Activated CD4-positive, alpha-beta T cell treated with anti-CD3 and anti-CD28 coated beads, Interleukin-2, amount 10 ng/mL, durations not matched to agents 24 days and 14 days (primary cell): ENCODE measurements around the gene BEAN1. TPM values are rescaled to one million over a fixed set of nuclear protein-coding genes. Genes with fewer than 3 reads are reported as not detected.

Experiments used
- DNase-seq: peaks from one replicate; pipeline ENCODE4 v3.0.0; 2022
- H3K27ac Mint-ChIP-seq: one replicate; pipeline ENCODE4 v1.8.0; 2022; ENCODE audit warnings: mild to moderate bottlenecking, mixed read lengths
- H3K27me3 Mint-ChIP-seq: one replicate; pipeline ENCODE4 v1.8.0; 2022; ENCODE audit warnings: mixed read lengths
- H3K36me3 Mint-ChIP-seq: one replicate; pipeline ENCODE4 v1.8.0; 2022; ENCODE audit warnings: low read depth, mild to moderate bottlenecking, mixed read lengths
- H3K4me1 Mint-ChIP-seq: one replicate; pipeline ENCODE4 v1.8.0; 2021; ENCODE audit warnings: mixed read lengths
- H3K4me3 Mint-ChIP-seq: one replicate; pipeline ENCODE4 v1.8.0; 2022; ENCODE audit warnings: mild to moderate bottlenecking, moderate library complexity, mixed read lengths
- H3K9me3 Mint-ChIP-seq: one replicate; pipeline ENCODE4 v1.8.0; 2021; ENCODE audit warnings: mixed read lengths
- intact Hi-C: fragments of 100-400 bp; cut with micrococcal nuclease; formaldehyde crosslinking; loops from one replicate; pipeline ENCODE4 v1.15.1; 2023
- total RNA-seq: library from RNA; stranded (reverse); gene quantifications from 2 replicates; pipeline ENCODE4 v1.2.3, GENCODE V29; 2022

The BEAN1 gene
- total RNA-seq, 1 donor from 2014 or later, result not detected

GRCh38 chr16:66388350-66389139, 38.5 kb upstream of the BEAN1 start:
- peaks cover 3% of the 10 kb centered on the region for H3K27me3 Mint-ChIP-seq
- H3K27ac Mint-ChIP-seq, result no peak overlapping the region
- H3K4me1 Mint-ChIP-seq, result no peaks in the 10 kb centered on the region
- intact Hi-C loops, result no loop called here
- H3K9me3 Mint-ChIP-seq, result no peaks in the 10 kb centered on the region
- no peak for DNase-seq
- H3K4me3 Mint-ChIP-seq, result no peak overlapping the region
- H3K36me3 Mint-ChIP-seq, result no peaks in the 10 kb centered on the region

GRCh38 chr16:66389256-66390176, 37.6 kb upstream of the BEAN1 start:
- no peaks in the 10 kb centered on the region for H3K9me3 Mint-ChIP-seq
- H3K27me3 Mint-ChIP-seq, result peaks cover 6% of the 10 kb centered on the region
- no peaks in the 10 kb centered on the region for H3K36me3 Mint-ChIP-seq
- H3K4me3 Mint-ChIP-seq, result no peak overlapping the region
- no peak overlapping the region for H3K27ac Mint-ChIP-seq
- DNase-seq, result no peak
- no peaks in the 10 kb centered on the region for H3K4me1 Mint-ChIP-seq
- intact Hi-C loops, result no loop called here

DNA sequence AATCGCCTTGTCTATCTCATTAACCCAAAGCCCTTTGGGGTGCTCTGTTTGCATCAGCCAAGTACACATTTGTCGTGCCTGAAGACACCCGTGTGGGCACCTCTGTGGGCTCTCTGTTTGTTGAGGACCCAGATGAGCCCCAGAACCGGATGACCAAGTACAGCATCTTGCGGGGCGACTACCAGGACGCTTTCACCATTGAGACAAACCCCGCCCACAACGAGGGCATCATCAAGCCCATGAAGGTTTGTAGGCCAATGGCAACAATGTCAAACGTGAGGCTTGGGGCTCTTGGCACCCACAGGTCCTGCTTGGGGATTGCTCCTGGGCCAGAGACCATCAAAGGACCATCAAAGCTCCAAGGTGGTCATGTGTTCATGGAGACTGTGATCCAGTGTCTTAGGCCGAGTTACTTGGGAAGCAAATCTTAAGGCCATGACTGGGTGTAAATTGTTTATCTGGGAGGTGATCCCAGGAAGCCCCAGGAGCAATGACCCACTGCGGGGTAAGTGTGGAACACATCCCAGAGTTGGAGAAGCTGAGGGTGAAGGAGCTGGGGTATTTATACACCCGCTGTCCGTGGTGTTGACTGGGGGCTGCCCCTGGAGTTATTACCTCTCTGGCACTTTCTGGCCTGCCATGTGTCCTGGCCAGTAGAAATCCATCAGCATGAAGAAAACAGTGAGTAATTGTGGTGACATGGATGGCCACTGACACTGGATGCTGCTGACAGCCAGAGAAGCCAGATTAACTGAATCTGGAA, 36.6 kb upstream of the BEAN1 start:
- Mint-ChIP-seq H3K9me3 (no peaks in the 10 kb centered on the region), H3K27me3 (peaks cover 11% of the 10 kb centered on the region), H3K4me1 (no peaks in the 10 kb centered on the region), H3K27ac (no peak overlapping the region), H3K4me3 (no peak overlapping the region), H3K36me3 (no peaks in the 10 kb centered on the region)
- intact Hi-C loops, result no loop called here
- DNase-seq, result no peak

DNA sequence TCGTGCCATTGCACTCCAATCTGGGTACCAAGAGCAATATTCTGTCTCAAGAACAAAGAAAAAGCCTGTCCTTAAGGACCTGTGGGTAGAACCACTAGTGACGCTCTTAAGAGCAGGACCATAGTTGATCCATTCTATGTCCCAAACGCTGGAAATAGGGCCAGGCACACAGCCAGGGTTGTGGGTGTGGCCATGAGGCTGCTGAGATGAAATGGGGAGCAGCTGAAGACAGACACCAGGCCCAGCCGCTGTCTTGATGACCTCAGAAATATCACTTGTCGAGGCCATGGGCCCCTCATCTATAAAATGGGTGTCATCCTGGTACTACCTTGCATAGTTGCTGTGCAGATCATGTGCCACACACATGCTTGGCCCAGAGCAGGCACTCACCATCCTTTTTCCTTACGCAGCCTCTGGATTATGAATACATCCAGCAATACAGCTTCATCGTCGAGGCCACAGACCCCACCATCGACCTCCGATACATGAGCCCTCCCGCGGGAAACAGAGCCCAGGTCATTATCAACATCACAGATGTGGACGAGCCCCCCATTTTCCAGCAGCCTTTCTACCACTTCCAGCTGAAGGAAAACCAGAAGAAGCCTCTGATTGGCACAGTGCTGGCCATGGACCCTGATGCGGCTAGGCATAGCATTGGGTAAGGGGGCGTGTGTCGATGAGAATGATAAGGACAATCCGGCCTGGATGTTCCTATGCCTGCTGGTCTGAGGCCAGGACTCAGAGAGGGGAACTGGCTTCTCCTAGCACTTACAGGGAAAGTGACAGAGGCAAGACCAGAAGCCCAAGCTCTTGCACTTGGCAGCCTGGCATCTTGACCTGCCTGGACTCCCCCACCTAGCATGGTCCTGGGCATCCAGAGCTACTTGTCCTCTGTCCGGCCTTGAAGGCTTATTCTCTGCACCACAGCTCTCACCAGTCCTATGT, 35.1 kb upstream of the BEAN1 start:
- DNase-seq, result no peak
- H3K4me3 Mint-ChIP-seq, result no peak overlapping the region
- peaks cover 18% of the 10 kb centered on the region for H3K27me3 Mint-ChIP-seq
- H3K4me1 Mint-ChIP-seq, result no peaks in the 10 kb centered on the region
- H3K9me3 Mint-ChIP-seq, result no peaks in the 10 kb centered on the region
- no peak overlapping the region for H3K27ac Mint-ChIP-seq
- H3K36me3 Mint-ChIP-seq, result no peaks in the 10 kb centered on the region
- intact Hi-C loops, result no loop called here

GRCh38 chr16:66395806-66396555, 31.1 kb upstream of the BEAN1 start:
- H3K4me1 Mint-ChIP-seq, result no peaks in the 10 kb centered on the region
- H3K36me3 Mint-ChIP-seq, result no peaks in the 10 kb centered on the region
- H3K4me3 Mint-ChIP-seq, result no peak overlapping the region
- intact Hi-C loops, result no loop called here
- H3K27me3 Mint-ChIP-seq, result peaks cover 21% of the 10 kb centered on the region
- H3K27ac Mint-ChIP-seq, result no peak overlapping the region
- DNase-seq, result no peak
- H3K9me3 Mint-ChIP-seq, result no peaks in the 10 kb centered on the region

- Mint-ChIP-seq H3K27ac (no peak overlapping the region), H3K36me3 (no peaks in the 10 kb centered on the region), H3K27me3 (peaks cover 21% of the 10 kb centered on the region), H3K4me3 (no peak overlapping the region), H3K4me1 (no peaks in the 10 kb centered on the region), H3K9me3 (no peaks in the 10 kb centered on the region)
- intact Hi-C loops, result no loop called here
- no peak for DNase-seq
These were observed 29.2 kb upstream of the BEAN1 start for GRCh38 chr16:66397736-66398433.

DNA sequence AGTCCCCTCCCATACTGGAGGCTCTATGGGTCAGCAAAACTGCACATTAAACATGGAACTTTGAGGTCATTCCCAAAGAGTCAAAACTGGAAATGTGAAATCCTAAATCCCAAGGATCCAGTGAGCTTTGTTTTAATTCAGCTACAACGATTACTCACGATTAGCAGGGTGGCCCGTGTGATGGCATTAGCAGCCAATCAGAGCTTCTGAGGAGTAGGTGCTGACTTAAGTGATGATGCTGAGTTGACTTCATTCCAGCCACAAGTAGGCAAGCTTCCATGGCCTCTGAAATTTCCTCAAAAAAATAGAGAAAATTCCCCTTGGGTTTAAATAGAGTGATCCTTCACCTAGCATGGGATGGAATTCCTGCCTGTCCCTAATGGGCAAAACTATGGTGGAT, 28.1 kb upstream of the BEAN1 start:
- intact Hi-C loops, result no loop called here
- H3K4me3 Mint-ChIP-seq, result no peak overlapping the region

DNA sequence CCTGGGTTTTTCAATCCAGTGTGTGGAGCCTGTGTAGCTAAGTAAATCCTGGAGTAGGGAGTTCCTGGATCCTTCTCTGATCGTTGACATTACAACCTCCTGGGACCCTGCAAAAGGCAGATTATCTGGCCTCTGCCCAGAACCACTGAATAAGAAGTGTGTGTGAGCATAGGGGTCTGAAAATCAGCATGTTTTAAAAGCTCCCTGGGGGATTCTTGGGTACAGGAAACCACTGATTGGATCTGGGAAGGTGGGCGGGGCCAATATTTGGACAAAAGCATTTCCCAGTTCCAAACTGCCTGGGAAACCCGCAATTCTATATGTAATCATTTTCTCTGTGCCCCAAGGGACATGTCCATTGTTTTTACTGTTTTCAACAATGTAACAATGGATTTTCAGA, 27.2 kb upstream of the BEAN1 start:
- Mint-ChIP-seq H3K27me3 (peaks cover 18% of the 10 kb centered on the region), H3K9me3 (no peaks in the 10 kb centered on the region), H3K4me3 (no peak overlapping the region), H3K27ac (no peak overlapping the region), H3K4me1 (no peaks in the 10 kb centered on the region), H3K36me3 (no peaks in the 10 kb centered on the region)
- intact Hi-C loops, result no loop called here
- no peak for DNase-seq

More for the DNA sequence above, 28.1 kb upstream of the BEAN1 start:
- H3K27ac Mint-ChIP-seq, result no peak overlapping the region
- peaks cover 20% of the 10 kb centered on the region for H3K27me3 Mint-ChIP-seq
- no peak for DNase-seq
- no peaks in the 10 kb centered on the region for H3K9me3 Mint-ChIP-seq
- no peaks in the 10 kb centered on the region for H3K36me3 Mint-ChIP-seq
- H3K4me1 Mint-ChIP-seq, result no peaks in the 10 kb centered on the region

DNA sequence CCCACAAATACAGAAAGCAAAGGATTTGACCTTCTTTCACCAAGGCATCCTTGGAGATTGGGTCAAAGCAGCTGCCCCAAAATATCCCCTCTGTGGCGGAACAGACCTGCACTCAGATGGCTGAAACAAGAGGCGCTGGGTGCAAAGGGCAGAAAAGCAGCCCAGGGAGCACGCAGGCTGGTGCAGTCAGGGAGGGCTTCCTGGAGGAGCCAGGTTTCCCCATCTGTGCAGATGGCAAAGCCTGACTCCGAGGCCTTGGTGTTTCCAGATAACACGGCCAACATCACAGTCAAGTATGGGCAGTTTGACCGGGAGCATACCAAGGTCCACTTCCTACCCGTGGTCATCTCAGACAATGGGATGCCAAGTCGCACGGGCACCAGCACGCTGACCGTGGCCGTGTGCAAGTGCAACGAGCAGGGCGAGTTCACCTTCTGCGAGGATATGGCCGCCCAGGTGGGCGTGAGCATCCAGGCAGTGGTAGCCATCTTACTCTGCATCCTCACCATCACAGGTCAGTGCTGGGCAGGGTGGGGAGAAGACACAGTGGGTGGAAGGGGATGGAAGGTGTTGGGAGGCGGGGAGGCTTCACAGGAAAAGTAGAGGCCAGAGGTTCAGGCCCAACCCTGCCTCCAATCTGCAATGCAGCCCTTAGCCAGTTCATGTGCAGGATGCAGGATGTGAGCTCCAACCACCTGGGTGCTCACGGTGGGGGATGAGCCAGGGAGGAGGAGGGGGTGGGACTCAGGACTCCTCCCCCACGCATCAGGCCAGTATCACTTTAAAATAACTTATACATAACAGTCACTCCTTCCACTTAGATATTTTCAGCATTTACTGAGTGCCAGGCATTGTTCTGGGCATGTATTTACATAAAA, 26.4 kb upstream of the BEAN1 start:
- Mint-ChIP-seq H3K4me1 (no peaks in the 10 kb centered on the region), H3K36me3 (no peaks in the 10 kb centered on the region), H3K4me3 (no peak overlapping the region), H3K27ac (no peak overlapping the region), H3K27me3 (peaks cover 22% of the 10 kb centered on the region), H3K9me3 (no peaks in the 10 kb centered on the region)
- no peak for DNase-seq
- intact Hi-C loops, result no loop called here

GRCh38 chr16:66401610-66402009, 25.5 kb upstream of the BEAN1 start:
- Mint-ChIP-seq H3K36me3 (no peaks in the 10 kb centered on the region), H3K9me3 (no peaks in the 10 kb centered on the region), H3K4me1 (no peaks in the 10 kb centered on the region), H3K27ac (no peak overlapping the region), H3K4me3 (no peak overlapping the region), H3K27me3 (peaks cover 23% of the 10 kb centered on the region)
- intact Hi-C loops, result no loop called here
- no peak for DNase-seq

- Mint-ChIP-seq H3K4me3 (no peak overlapping the region), H3K4me1 (peaks cover 4% of the 10 kb centered on the region), H3K27ac (no peak overlapping the region), H3K27me3 (peaks cover 23% of the 10 kb centered on the region), H3K9me3 (no peaks in the 10 kb centered on the region), H3K36me3 (no peaks in the 10 kb centered on the region)
- no peak for DNase-seq
- intact Hi-C loops, result no loop called here
These were observed 24.9 kb upstream of the BEAN1 start for GRCh38 chr16:66402166-66402565.
